Fibroblast of lung (primary cell): ENCODE results near the gene PGM5.

Experiments
- EZH2 ChIP-seq: IDR thresholded peaks from 2 replicates; pipeline ENCODE4 v1.5.1; 2012; ENCODE audit warnings: low read length, control low read depth, mild to moderate bottlenecking; ENCODE audit errors: missing control alignments
- TF ChIP-seq, protein P1 (sequence below), 2 donors: IDR thresholded peaks in 1 of 2; conservative IDR thresholded peaks in 1 of 2; 1 replicate in 1 of 2; 2 replicates in 1 of 2; pipeline ENCODE4 v1.5.1; 2011 to 2012; ENCODE audit warnings: low read length in 2 of 2, control low read depth in 1 of 2, inconsistent platforms in 1 of 2, low read depth in 1 of 2, mild to moderate bottlenecking in 1 of 2

GRCh38 chr9:68498816-68499215 is 142.4 kb downstream of the PGM5 start:
- TF ChIP-seq, protein P1, sequence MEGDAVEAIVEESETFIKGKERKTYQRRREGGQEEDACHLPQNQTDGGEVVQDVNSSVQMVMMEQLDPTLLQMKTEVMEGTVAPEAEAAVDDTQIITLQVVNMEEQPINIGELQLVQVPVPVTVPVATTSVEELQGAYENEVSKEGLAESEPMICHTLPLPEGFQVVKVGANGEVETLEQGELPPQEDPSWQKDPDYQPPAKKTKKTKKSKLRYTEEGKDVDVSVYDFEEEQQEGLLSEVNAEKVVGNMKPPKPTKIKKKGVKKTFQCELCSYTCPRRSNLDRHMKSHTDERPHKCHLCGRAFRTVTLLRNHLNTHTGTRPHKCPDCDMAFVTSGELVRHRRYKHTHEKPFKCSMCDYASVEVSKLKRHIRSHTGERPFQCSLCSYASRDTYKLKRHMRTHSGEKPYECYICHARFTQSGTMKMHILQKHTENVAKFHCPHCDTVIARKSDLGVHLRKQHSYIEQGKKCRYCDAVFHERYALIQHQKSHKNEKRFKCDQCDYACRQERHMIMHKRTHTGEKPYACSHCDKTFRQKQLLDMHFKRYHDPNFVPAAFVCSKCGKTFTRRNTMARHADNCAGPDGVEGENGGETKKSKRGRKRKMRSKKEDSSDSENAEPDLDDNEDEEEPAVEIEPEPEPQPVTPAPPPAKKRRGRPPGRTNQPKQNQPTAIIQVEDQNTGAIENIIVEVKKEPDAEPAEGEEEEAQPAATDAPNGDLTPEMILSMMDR (conservative IDR thresholded peaks at IDR 0.05 in 1 of 2, IDR thresholded peaks at IDR 0.05 in 1 of 2; ENCODE audit: low read depth in 1 of 2, low read length in 2 of 2): no peak
- no peak for TF ChIP-seq EZH2
